DOHH2 (cell line): ENCODE data around the gene EBF3.

Experiments
- H3F3A ChIP-seq: fragments of 200-600 bp; sonication (generic), shearing (Covaris generic); 2 replicates; pipeline ENCODE4 v1.6.0; 2016; ENCODE audit warnings: antibody characterized with exemption, mild to moderate bottlenecking; ENCODE audit not compliant: control insufficient read depth, insufficient read depth
- H3K27ac ChIP-seq: fragments of 200-600 bp; sonication (generic); 2 replicates; pipeline ENCODE4 v1.5.1; 2014; ENCODE audit warnings: low read depth, mild to moderate bottlenecking, low read length, moderate library complexity
- H3K27me3 ChIP-seq: fragments of 200-600 bp; sonication (generic); 2 replicates; pipeline ENCODE4 v1.6.1; 2014; ENCODE audit warnings: mild to moderate bottlenecking, low read length, mixed read lengths; ENCODE audit not compliant: control insufficient read depth
- H3K36me3 ChIP-seq: fragments of 200-600 bp; sonication (generic); 2 replicates; pipeline ENCODE4 v1.6.1; 2014; ENCODE audit warnings: mild to moderate bottlenecking, low read length, moderate library complexity, mixed read lengths; ENCODE audit not compliant: control insufficient read depth
- H3K4me1 ChIP-seq: fragments of 200-600 bp; sonication (generic); 2 replicates; pipeline ENCODE4 v1.6.1; 2014; ENCODE audit warnings: mild to moderate bottlenecking, low read length, mixed read lengths; ENCODE audit not compliant: control insufficient read depth
- H3K4me2 ChIP-seq: fragments of 200-600 bp; sonication (generic); 2 replicates; pipeline ENCODE4 v1.6.0; 2014; ENCODE audit warnings: mild to moderate bottlenecking, low read length, moderate library complexity
- H3K4me3 ChIP-seq: fragments of 200-600 bp; sonication (generic); 2 replicates; pipeline ENCODE4 v1.5.1; 2014; ENCODE audit warnings: mild to moderate bottlenecking, low read length, mixed read lengths
- H3K79me2 ChIP-seq: fragments of 200-600 bp; sonication (generic); 2 replicates; pipeline ENCODE4 v1.6.1; 2014; ENCODE audit warnings: mild to moderate bottlenecking, low read length, mixed read lengths; ENCODE audit not compliant: control insufficient read depth
- H3K9me2 ChIP-seq: fragments of 200-600 bp; sonication (generic); replicated peaks from 2 replicates; pipeline ENCODE4 v1.6.1; 2014; ENCODE audit warnings: mild to moderate bottlenecking, low read length, mixed read lengths; ENCODE audit not compliant: control insufficient read depth
- H3K9me3 ChIP-seq: fragments of 200-600 bp; sonication (generic); 2 replicates; pipeline ENCODE4 v1.6.1; 2014; ENCODE audit warnings: antibody characterized with exemption, low read length, mixed read lengths; ENCODE audit not compliant: control insufficient read depth, insufficient read depth
- H4K20me1 ChIP-seq: fragments of 200-600 bp; sonication (generic); 2 replicates; pipeline ENCODE4 v1.6.0; 2014; ENCODE audit warnings: low read depth, mild to moderate bottlenecking, antibody characterized with exemption, low read length, moderate library complexity; ENCODE audit not compliant: control insufficient read depth, insufficient read depth
- EZH2phosphoT487 ChIP-seq: fragments of 200-600 bp; sonication (generic); IDR thresholded peaks from 2 replicates; pipeline ENCODE4 v1.6.1; 2017; ENCODE audit warnings: borderline replicate concordance, mild to moderate bottlenecking, antibody characterized with exemption, low read length, moderate library complexity, mixed read lengths
- TF ChIP-seq, protein P1 (sequence below): fragments of 200-600 bp; sonication (generic); IDR thresholded peaks from one replicate; pipeline ENCODE4 v1.5.1; 2014; ENCODE audit warnings: antibody characterized with exemption, mild to moderate bottlenecking, low read depth, low read length; ENCODE audit not compliant: poor library complexity, severe bottlenecking

Gene EBF3

DNA sequence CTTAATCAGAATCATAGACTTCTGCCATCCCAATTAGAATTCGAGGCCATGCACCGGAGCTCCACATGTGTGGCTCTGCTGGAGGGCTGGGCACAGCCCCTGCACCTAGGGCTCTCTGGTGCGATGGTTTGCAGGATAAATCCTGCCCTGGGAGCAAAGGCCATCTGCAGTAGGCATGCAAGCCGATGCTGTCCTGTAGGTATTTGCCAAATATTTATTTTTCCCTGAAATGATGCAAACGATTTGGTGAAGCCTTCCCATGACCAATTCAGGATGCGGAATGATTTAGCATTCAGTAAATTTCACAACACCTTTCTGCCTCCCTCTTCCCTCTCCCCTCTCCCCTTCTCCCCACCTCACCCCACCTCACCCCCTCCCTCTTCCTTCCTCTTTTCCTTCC is 170.6 kb downstream of the EBF3 start:
- no peaks in the 10 kb centered on the region for H3K36me3 ChIP-seq
- no peak overlapping the region for H3K4me2 ChIP-seq
- no peaks in the 10 kb centered on the region for H3K27me3 ChIP-seq
- no peaks in the 10 kb centered on the region for H3K9me3 ChIP-seq
- no peak overlapping the region for H3K4me3 ChIP-seq
- H3F3A ChIP-seq: no peaks in the 10 kb centered on the region
- TF ChIP-seq EZH2phosphoT487: no peak
- TF ChIP-seq, protein P1, sequence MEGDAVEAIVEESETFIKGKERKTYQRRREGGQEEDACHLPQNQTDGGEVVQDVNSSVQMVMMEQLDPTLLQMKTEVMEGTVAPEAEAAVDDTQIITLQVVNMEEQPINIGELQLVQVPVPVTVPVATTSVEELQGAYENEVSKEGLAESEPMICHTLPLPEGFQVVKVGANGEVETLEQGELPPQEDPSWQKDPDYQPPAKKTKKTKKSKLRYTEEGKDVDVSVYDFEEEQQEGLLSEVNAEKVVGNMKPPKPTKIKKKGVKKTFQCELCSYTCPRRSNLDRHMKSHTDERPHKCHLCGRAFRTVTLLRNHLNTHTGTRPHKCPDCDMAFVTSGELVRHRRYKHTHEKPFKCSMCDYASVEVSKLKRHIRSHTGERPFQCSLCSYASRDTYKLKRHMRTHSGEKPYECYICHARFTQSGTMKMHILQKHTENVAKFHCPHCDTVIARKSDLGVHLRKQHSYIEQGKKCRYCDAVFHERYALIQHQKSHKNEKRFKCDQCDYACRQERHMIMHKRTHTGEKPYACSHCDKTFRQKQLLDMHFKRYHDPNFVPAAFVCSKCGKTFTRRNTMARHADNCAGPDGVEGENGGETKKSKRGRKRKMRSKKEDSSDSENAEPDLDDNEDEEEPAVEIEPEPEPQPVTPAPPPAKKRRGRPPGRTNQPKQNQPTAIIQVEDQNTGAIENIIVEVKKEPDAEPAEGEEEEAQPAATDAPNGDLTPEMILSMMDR: no peak
- H3K79me2 ChIP-seq: no peaks in the 10 kb centered on the region
- no peaks in the 10 kb centered on the region for H4K20me1 ChIP-seq
- no peaks in the 10 kb centered on the region for H3K9me2 ChIP-seq
- H3K4me1 ChIP-seq: no peaks in the 10 kb centered on the region
- H3K27ac ChIP-seq: no peak overlapping the region

DNA sequence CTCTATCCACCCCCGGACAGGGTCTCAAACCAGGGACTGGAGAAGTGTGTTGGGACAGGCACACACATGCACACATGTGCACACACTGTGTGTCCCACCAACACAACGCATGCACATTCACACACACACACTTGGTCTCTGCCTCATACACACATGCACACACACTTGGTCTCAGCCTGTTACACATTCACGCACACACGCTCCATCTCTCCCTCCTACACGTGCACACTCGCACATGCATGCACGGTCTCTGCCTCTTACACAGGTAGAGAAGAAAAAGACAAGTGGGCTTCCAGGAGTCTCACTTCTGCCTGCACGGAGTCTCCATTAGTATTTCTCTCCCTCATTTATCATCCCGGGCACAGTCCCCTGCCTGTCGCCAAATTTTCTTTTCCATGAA is 171.2 kb downstream of the EBF3 start:
- no peaks in the 10 kb centered on the region for H4K20me1 ChIP-seq
- H3K36me3 ChIP-seq: no peaks in the 10 kb centered on the region
- H3K9me3 ChIP-seq: no peaks in the 10 kb centered on the region
- H3K4me2 ChIP-seq: no peak overlapping the region
- TF ChIP-seq, protein P1: no peak
- no peak for TF ChIP-seq EZH2phosphoT487
- H3K4me1 ChIP-seq: no peaks in the 10 kb centered on the region
- no peaks in the 10 kb centered on the region for H3F3A ChIP-seq
- H3K4me3 ChIP-seq: no peak overlapping the region
- H3K79me2 ChIP-seq: no peaks in the 10 kb centered on the region
- no peak overlapping the region for H3K27ac ChIP-seq
- H3K27me3 ChIP-seq: no peaks in the 10 kb centered on the region
- no peaks in the 10 kb centered on the region for H3K9me2 ChIP-seq

DNA sequence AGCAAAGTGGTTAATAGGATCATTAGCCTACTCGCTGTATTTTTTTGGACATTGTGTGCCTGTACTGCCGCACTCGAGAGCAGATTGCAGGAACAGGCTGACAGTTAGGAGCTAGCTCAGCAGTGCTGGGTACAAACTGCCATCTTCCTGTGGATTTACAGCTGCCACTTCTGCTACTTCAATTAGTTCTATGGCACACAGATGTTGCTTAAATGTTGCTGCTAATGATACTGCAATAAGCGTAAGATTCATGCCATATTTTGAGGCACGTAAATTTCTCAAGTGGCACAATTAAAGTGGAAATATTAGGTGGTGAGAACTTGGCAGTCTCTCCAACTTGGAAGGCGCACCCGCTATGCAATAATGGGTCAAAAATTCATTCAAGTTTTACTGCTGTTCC is 171.9 kb downstream of the EBF3 start:
- H3K79me2 ChIP-seq: no peaks in the 10 kb centered on the region
- no peaks in the 10 kb centered on the region for H3F3A ChIP-seq
- H3K4me1 ChIP-seq: no peaks in the 10 kb centered on the region
- H3K9me3 ChIP-seq: no peaks in the 10 kb centered on the region
- TF ChIP-seq EZH2phosphoT487: no peak
- TF ChIP-seq, protein P1: no peak
- H3K27me3 ChIP-seq: no peaks in the 10 kb centered on the region
- no peak overlapping the region for H3K4me2 ChIP-seq
- H3K4me3 ChIP-seq: no peak overlapping the region
- H3K9me2 ChIP-seq: no peaks in the 10 kb centered on the region
- H4K20me1 ChIP-seq: no peaks in the 10 kb centered on the region
- H3K36me3 ChIP-seq: no peaks in the 10 kb centered on the region
- H3K27ac ChIP-seq: no peak overlapping the region
